H9 (cell line): ENCODE data around the gene EHD2. TPM values are rescaled to one million over a fixed set of nuclear protein-coding genes. Genes with fewer than 3 reads are reported as not detected.

Experiments
- DNase-seq: peaks from one replicate; pipeline ENCODE4 v3.0.0-alpha.2; 2017
- H2AFZ ChIP-seq: one replicate; pipeline ENCODE4 v1.6.1; 2013; ENCODE audit warnings: mild to moderate bottlenecking, low read length, control low read depth, moderate library complexity
- H2AK5ac ChIP-seq: 2 replicates; pipeline ENCODE4 v1.6.1; 2013; ENCODE audit warnings: low read length, control low read depth, mixed read lengths; ENCODE audit not compliant: insufficient read length
- H2BK120ac ChIP-seq: one replicate; pipeline ENCODE4 v1.6.1; 2013; ENCODE audit warnings: low read depth, mild to moderate bottlenecking, low read length, control low read depth, inconsistent platforms; ENCODE audit not compliant: poor library complexity, severe bottlenecking
- H2BK12ac ChIP-seq: 2 replicates; pipeline ENCODE4 v1.6.1; 2013; ENCODE audit warnings: low read length, control low read depth, mixed read lengths, low read depth; ENCODE audit not compliant: insufficient read length
- H2BK15ac ChIP-seq: 2 replicates; pipeline ENCODE4 v1.6.1; 2013; ENCODE audit warnings: low read depth, low read length, control low read depth
- H2BK20ac ChIP-seq: one replicate; pipeline ENCODE4 v1.6.1; 2013; ENCODE audit warnings: low read depth, mild to moderate bottlenecking, low read length, control low read depth, inconsistent platforms; ENCODE audit not compliant: poor library complexity, severe bottlenecking
- H2BK5ac ChIP-seq: 2 replicates; pipeline ENCODE4 v1.6.1; 2013; ENCODE audit warnings: low read length, control low read depth, mixed read lengths; ENCODE audit not compliant: insufficient read length
- H3K14ac ChIP-seq: 2 replicates; pipeline ENCODE4 v1.6.1; 2013; ENCODE audit warnings: low read length, control low read depth; ENCODE audit not compliant: insufficient read depth
- H3K18ac ChIP-seq: 2 replicates; pipeline ENCODE4 v1.6.1; 2013; ENCODE audit warnings: low read depth, mild to moderate bottlenecking, mixed read lengths, low read length, control low read depth; ENCODE audit not compliant: insufficient read length
- H3K23ac ChIP-seq: 2 replicates; pipeline ENCODE4 v1.6.1; 2013; ENCODE audit warnings: low read length, control low read depth, mixed read lengths, low read depth; ENCODE audit not compliant: insufficient read length
- H3K23me2 ChIP-seq: 2 replicates; pipeline ENCODE4 v1.6.1; 2013; ENCODE audit warnings: low read depth, mild to moderate bottlenecking, mixed read lengths, low read length, control low read depth; ENCODE audit not compliant: insufficient read length, poor library complexity, severe bottlenecking
- H3K27ac ChIP-seq: 2 replicates; pipeline ENCODE4 v1.5.1; 2013; ENCODE audit warnings: low read length, control low read depth, mixed read lengths, low read depth; ENCODE audit not compliant: insufficient read length
- H3K27me3 ChIP-seq: 2 replicates; pipeline ENCODE4 v1.6.1; 2013; ENCODE audit warnings: low read length, control low read depth, inconsistent platforms; ENCODE audit not compliant: insufficient read depth
- H3K4ac ChIP-seq: 2 replicates; pipeline ENCODE4 v1.6.1; 2013; ENCODE audit warnings: low read depth, mild to moderate bottlenecking, control low read depth, inconsistent platforms, low read length, moderate library complexity
- H3K4me1 ChIP-seq: 2 replicates; pipeline ENCODE4 v1.6.1; 2013; ENCODE audit warnings: low read length, control low read depth, inconsistent platforms; ENCODE audit not compliant: insufficient read depth
- H3K4me2 ChIP-seq: 2 replicates; pipeline ENCODE4 v1.6.1; 2013; ENCODE audit warnings: low read length, control low read depth, mixed read lengths; ENCODE audit not compliant: insufficient read length, insufficient read depth
- H3K56ac ChIP-seq: 2 replicates; pipeline ENCODE4 v1.6.1; 2013; ENCODE audit warnings: low read depth, mild to moderate bottlenecking, mixed read lengths, low read length, control low read depth; ENCODE audit not compliant: insufficient read length
- H3K79me1 ChIP-seq: 2 replicates; pipeline ENCODE4 v1.6.1; 2013; ENCODE audit warnings: low read depth, mild to moderate bottlenecking, moderate library complexity, low read length, control low read depth, inconsistent platforms; ENCODE audit not compliant: insufficient read depth, poor library complexity, severe bottlenecking
- H3K79me2 ChIP-seq: 2 replicates; pipeline ENCODE4 v1.6.1; 2013; ENCODE audit warnings: low read length, control low read depth, inconsistent platforms; ENCODE audit not compliant: insufficient read depth
- H3K9ac ChIP-seq: 2 replicates; pipeline ENCODE4 v1.6.1; 2013; ENCODE audit warnings: low read length, control low read depth, mixed read lengths; ENCODE audit not compliant: insufficient read length; ENCODE audit errors: extremely low read depth
- H3K9me3 ChIP-seq: one replicate; pipeline ENCODE4 v1.6.1; 2013; ENCODE audit warnings: low read depth, low read length, inconsistent platforms; ENCODE audit not compliant: control insufficient read depth
- H3T11ph ChIP-seq: one replicate; pipeline ENCODE4 v1.6.1; 2013; ENCODE audit warnings: mild to moderate bottlenecking, low read length, control low read depth, inconsistent platforms
- H4K20me1 ChIP-seq: one replicate; pipeline ENCODE4 v1.6.1; 2013; ENCODE audit not compliant: control insufficient read depth, insufficient read length, insufficient read depth
- H4K5ac ChIP-seq: 2 replicates; pipeline ENCODE4 v1.6.1; 2013; ENCODE audit warnings: low read depth, mild to moderate bottlenecking, mixed read lengths, low read length, control low read depth; ENCODE audit not compliant: insufficient read length
- H4K8ac ChIP-seq: replicated peaks from 2 replicates; pipeline ENCODE4 v1.6.1; 2013; ENCODE audit warnings: low read length, control low read depth, mixed read lengths, low read depth; ENCODE audit not compliant: insufficient read length
- H4K91ac ChIP-seq: 2 replicates; pipeline ENCODE4 v1.6.1; 2013; ENCODE audit warnings: low read depth, mild to moderate bottlenecking, moderate library complexity, mixed read lengths, low read length, control low read depth; ENCODE audit not compliant: insufficient read length
- H3K27ac Mint-ChIP-seq, 3 experiments: 2 replicates in 2 of 3; 3 replicates in 1 of 3; pipeline ENCODE4 v1.8.0; 2020 to 2021; ENCODE audit warnings: mixed read lengths in 3 of 3, mild to moderate bottlenecking in 1 of 3, moderate library complexity in 1 of 3
- H3K27me3 Mint-ChIP-seq: 2 replicates; pipeline ENCODE4 v1.8.0; 2021; ENCODE audit warnings: low read depth, mild to moderate bottlenecking, moderate library complexity, mixed read lengths
- H3K36me3 Mint-ChIP-seq, 3 experiments: 2 replicates in 2 of 3; 3 replicates in 1 of 3; pipeline ENCODE4 v1.8.0; 2020 to 2021; ENCODE audit warnings: low read depth in 3 of 3, mixed read lengths in 3 of 3; ENCODE audit not compliant: insufficient read depth in 1 of 3
- H3K4me1 Mint-ChIP-seq, 2 experiments: 2 replicates each; pipeline ENCODE4 v1.8.0; 2020; ENCODE audit warnings: mixed read lengths in 2 of 2
- H3K4me3 Mint-ChIP-seq, 2 experiments: 2 replicates in 1 of 2; 3 replicates in 1 of 2; pipeline ENCODE4 v1.8.0; 2020 to 2021; ENCODE audit warnings: mild to moderate bottlenecking in 2 of 2, mixed read lengths in 2 of 2, moderate library complexity in 1 of 2
- H3K9me3 Mint-ChIP-seq, 2 experiments: 2 replicates in 1 of 2; 3 replicates in 1 of 2; pipeline ENCODE4 v1.8.0; 2020; ENCODE audit warnings: mild to moderate bottlenecking in 2 of 2, mixed read lengths in 2 of 2, moderate library complexity in 1 of 2
- WGBS: extraction: QIAGEN DNeasy Blood & Tissue Kit; methylation state at CpG from one replicate; pipeline ENCODE4 v1.1.7; 2013; ENCODE audit warnings: missing lambda C conversion rate, low lambda C conversion rate, mixed read lengths; ENCODE audit not compliant: insufficient read length; ENCODE audit errors: extremely low coverage; 5-methylcytosine and 5-hydroxymethylcytosine counted together
- total RNA-seq: library from RNA; stranded (reverse); gene quantifications from 2 replicates; pipeline ENCODE4 v1.2.1, GENCODE V29; 2021
- TF ChIP-seq, protein P1 (sequence below): fragments of 200-600 bp; sonication (generic); conservative IDR thresholded peaks from 3 replicates; pipeline ENCODE4 v1.8.0; 2021; ENCODE audit warnings: antibody characterized with exemption, mild to moderate bottlenecking

EHD2 gene
- total RNA-seq, 1 experiment from 2014 or later = 19.7 TPM

DNA sequence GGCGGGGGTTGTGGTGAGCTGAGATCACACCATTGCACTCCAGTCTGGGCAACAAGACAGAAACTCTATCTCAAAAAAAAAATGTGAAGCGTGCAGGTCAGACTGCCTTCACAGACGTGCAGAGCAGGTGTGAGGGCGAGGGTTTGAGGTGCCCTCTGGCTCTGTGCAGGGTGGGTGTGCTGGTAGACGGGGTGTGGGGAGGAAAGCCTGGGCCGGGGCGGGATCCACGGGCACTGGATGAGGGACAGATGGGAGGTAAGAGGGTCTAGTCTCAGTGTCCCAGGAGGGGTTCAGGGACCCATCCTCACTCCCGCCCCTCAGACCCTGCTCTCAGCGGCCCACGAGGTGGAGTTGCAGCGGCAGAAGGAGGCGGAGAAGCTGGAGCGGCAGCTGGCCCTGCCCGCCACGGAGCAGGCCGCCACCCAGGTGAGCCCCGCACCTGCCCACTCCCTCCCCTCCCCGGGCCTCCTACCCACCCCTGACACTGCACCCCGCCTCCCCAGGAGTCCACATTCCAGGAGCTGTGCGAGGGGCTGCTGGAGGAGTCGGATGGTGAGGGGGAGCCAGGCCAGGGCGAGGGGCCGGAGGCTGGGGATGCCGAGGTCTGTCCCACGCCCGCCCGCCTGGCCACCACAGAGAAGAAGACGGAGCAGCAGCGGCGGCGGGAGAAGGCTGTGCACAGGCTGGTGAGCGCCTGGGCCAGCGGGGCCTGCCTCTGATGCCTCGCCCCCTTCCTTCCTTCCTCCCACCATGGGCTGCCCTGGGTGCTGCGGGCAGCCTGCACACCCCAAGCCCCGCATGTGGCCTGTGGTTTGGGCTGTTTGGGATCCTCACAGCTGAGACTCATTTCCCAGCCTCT is 41.2 kb downstream of the EHD2 start:
- Histone ChIP-seq H3K4ac (no peak overlapping the region), H3K18ac (no peak overlapping the region), H3K14ac (no peak overlapping the region; the same call in 1 of the 2 replicates), H4K8ac (no peak overlapping the region), H4K20me1 (no peaks in the 10 kb centered on the region), H3K27ac (no peak overlapping the region), H3K27me3 (no peaks in the 10 kb centered on the region), H3K79me2 (0 out of 2 replicates have a peak, but pooled peaks cover 2% of the 10 kb centered on the region), H3K56ac (no peak overlapping the region), H3T11ph (no peak overlapping the region), H2BK120ac (no peak overlapping the region), H3K9me3 (no peaks in the 10 kb centered on the region), H3K9ac (no peak overlapping the region), H2AFZ (no peak overlapping the region), H2BK15ac (no peak overlapping the region), H2AK5ac (no peak overlapping the region), H2BK20ac (no peak overlapping the region), H3K23ac (no peak overlapping the region), H3K23me2 (no peaks in the 10 kb centered on the region), H3K4me1 (no peaks in the 10 kb centered on the region), H3K4me2 (no peak overlapping the region), H2BK12ac (no peak overlapping the region), H4K5ac (no peak overlapping the region), H4K91ac (no peak overlapping the region), H2BK5ac (no peak overlapping the region), H3K79me1 (no peaks in the 10 kb centered on the region)
- Mint-ChIP-seq H3K36me3 (peaks cover 59 to 90% (median 85%) of the 10 kb centered on the region in 3 experiments), H3K4me1 (no peaks in the 10 kb centered on the region), H3K27me3 (no peaks in the 10 kb centered on the region), H3K4me3 (peak overlapping the region in 1 of 2 experiments; percentile 17; a peak in 2 of 5 replicates), H3K27ac (peak overlapping the region in 1 of 3 experiments; percentile 11; a peak in 2 of 7 replicates), H3K9me3 (0 out of 5 replicates have a peak, but pooled peaks cover 0 to 3% of the 10 kb centered on the region in 2 experiments)
- TF ChIP-seq, protein P1, sequence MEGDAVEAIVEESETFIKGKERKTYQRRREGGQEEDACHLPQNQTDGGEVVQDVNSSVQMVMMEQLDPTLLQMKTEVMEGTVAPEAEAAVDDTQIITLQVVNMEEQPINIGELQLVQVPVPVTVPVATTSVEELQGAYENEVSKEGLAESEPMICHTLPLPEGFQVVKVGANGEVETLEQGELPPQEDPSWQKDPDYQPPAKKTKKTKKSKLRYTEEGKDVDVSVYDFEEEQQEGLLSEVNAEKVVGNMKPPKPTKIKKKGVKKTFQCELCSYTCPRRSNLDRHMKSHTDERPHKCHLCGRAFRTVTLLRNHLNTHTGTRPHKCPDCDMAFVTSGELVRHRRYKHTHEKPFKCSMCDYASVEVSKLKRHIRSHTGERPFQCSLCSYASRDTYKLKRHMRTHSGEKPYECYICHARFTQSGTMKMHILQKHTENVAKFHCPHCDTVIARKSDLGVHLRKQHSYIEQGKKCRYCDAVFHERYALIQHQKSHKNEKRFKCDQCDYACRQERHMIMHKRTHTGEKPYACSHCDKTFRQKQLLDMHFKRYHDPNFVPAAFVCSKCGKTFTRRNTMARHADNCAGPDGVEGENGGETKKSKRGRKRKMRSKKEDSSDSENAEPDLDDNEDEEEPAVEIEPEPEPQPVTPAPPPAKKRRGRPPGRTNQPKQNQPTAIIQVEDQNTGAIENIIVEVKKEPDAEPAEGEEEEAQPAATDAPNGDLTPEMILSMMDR = no peak
- WGBS = no CpG with 5 or more reads among the region's 37 CpGs
- no peak for DNase-seq
